Lung (tissue), 5 donors: ENCODE measurements around the gene GPC5. TPM values are rescaled to one million over a fixed set of nuclear protein-coding genes. Genes with fewer than 3 reads are reported as not detected.

Experiments
- polyA plus RNA-seq, 2 donors: library from polyadenylated mRNA; stranded (reverse); fragments of 200-250 nt; gene quantifications; one replicate each; pipeline ENCODE4 v1.2.1, GENCODE V29; 2013
- small RNA-seq: library from RNA; depleted of rRNA; stranded (forward); fragments of <200 nt; gene quantifications from one replicate; pipeline ENCODE3, GENCODE V24; 2014; ENCODE audit warnings: low replicate concordance
- total RNA-seq, 2 donors: library from RNA; depleted of rRNA in 1 of 2; stranded (reverse); fragments of >200 nt in 1 of 2; gene quantifications; one replicate each; pipeline ENCODE4 v1.2.1, GENCODE V29; 2014 to 2021
- donor health status: Bipolar disorder and iron deficiency.
- donor health status: healthy.
- donor health status: DM: yes; HTN: yes; CAD: no.

Gene GPC5
- total and polyA plus RNA-seq, 4 donors: 0.55 to 37.3 (median 4.4) TPM

Small RNAs within 50 kb of the gene (small RNA-seq; reads per million reads assigned to genes)
- gene AL356737.1: not detected
- not detected for gene FABP5P4
- gene MIR548AS: not detected
- not detected for gene RNU4ATAC3P

Other genes starting within 250 kb of the GPC5 start
- 1 to 10 TPM; 5.7 to 8.6 TPM for gene MIR17HG, start 50.9 kb upstream of the GPC5 start, total RNA-seq
- 1 to 10 TPM in 1 of 2 donors, under 1 TPM in 1; 0.60 to 8.8 TPM for gene MIR17HG, start 50.9 kb upstream of the GPC5 start, polyA plus RNA-seq